ENCODE results near the gene ATXN1.

The ATXN1 gene

DNA sequence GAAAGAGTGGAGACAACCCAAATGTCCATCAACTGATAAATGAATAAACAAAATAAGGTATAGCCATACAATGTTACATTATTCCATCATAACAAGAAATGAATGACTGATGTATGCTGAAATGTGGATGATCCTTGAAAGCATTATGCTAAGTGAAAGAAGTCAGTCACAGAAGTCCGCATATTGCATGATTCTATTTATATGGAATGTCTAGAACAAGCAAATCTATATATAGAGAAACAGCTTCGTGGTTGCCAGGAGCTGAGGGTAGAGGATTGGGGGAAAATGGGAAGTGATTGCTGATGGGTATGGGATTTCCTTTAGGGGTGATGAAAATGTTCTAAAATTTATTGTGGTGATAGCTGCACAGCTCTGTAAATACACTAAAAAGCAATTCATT, 196.8 kb downstream of the ATXN1 start:
- no peak overlapping the region for H3K27ac ChIP-seq (ENCODE audit: low read length)
- no peaks in the 10 kb centered on the region for H3K27me3 ChIP-seq (ENCODE audit: low read depth, low read length)
- no peak overlapping the region for H3K4me3 ChIP-seq (ENCODE audit: low read depth in 1 of 2, low read length in 2 of 2)
- H3K36me3 ChIP-seq (ENCODE audit: control insufficient read depth in 1 of 2, insufficient read depth in 2 of 2, low read length in 2 of 2), result no peaks in the 10 kb centered on the region
- peaks cover 0 to 14% of the 10 kb centered on the region in 2 donors for H3K4me1 ChIP-seq (ENCODE audit: control insufficient read depth in 1 of 2, insufficient read depth in 2 of 2, low read length in 2 of 2)
- no peaks in the 10 kb centered on the region for H3K9me3 ChIP-seq (ENCODE audit: control insufficient read depth in 1 of 2, low read length in 2 of 2)

DNA sequence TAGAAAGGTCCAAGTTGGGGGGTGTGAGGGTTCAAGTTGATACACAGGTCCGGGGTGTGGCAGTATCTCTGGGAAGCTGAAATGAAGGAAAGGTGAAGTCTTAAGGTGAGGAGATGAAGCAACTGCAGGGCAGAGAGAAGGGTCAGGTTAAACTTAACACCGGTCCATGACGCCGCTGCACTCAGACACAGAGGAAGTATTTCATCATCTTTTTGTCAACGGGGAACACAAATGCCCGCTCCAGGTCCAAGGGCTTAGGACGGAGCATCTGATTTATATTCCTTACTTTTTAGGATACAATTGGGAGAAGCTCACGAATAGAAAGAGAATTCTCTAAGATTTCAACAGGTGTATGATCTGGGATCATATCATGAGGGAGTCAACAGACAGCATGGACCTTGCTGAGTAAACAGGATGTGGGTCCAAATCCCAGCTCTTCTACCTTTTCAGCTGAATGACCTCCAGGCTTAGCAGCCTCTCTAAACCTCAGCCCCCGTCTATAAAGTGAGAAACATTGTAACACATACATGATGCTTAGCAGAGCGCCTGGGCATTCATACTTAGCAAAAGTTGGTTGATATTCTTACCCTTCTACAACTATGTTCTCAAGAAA, 197.5 kb downstream of the ATXN1 start:
- H3K36me3 ChIP-seq (ENCODE audit: control insufficient read depth in 1 of 2, insufficient read depth in 2 of 2, low read length in 2 of 2), result no peaks in the 10 kb centered on the region
- no peaks in the 10 kb centered on the region for H3K9me3 ChIP-seq (ENCODE audit: control insufficient read depth in 1 of 2, low read length in 2 of 2)
- H3K4me1 ChIP-seq (ENCODE audit: control insufficient read depth in 1 of 2, insufficient read depth in 2 of 2, low read length in 2 of 2), result peaks cover 0 to 18% of the 10 kb centered on the region in 2 donors
- no peak overlapping the region for H3K4me3 ChIP-seq (ENCODE audit: low read depth in 1 of 2, low read length in 2 of 2)
- no peaks in the 10 kb centered on the region for H3K27me3 ChIP-seq (ENCODE audit: low read depth, low read length)
- H3K27ac ChIP-seq (ENCODE audit: low read length), result no peak overlapping the region

DNA sequence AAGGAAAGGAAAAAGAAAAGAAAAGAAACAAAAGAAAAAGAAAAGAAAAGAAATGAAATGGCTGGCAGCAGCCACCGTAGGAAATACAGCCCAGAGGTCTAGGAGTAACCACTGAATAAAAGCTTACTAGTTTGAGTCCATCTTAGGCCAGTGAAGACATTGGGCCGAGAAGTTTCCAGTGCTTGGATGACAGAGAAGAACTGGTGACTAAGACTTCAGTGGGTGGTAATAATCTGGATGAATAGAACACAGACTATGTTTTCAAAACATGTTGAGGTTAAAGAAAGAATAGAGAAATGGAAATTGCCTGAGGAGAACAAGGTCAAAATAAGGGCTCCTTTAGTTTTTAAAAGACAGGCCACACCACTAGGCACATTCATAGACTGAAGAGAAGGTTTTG, 198.8 kb downstream of the ATXN1 start:
- H3K9me3 ChIP-seq (ENCODE audit: control insufficient read depth in 1 of 2, low read length in 2 of 2), result no peaks in the 10 kb centered on the region
- H3K4me3 ChIP-seq (ENCODE audit: low read depth in 1 of 2, low read length in 2 of 2), result no peak overlapping the region
- no peak overlapping the region for H3K27ac ChIP-seq (ENCODE audit: low read length)
- H3K4me1 ChIP-seq (ENCODE audit: control insufficient read depth in 1 of 2, insufficient read depth in 2 of 2, low read length in 2 of 2), result peaks cover 0 to 14% of the 10 kb centered on the region in 2 donors
- H3K27me3 ChIP-seq (ENCODE audit: low read depth, low read length), result no peaks in the 10 kb centered on the region
- H3K36me3 ChIP-seq (ENCODE audit: control insufficient read depth in 1 of 2, insufficient read depth in 2 of 2, low read length in 2 of 2), result no peaks in the 10 kb centered on the region

- no peaks in the 10 kb centered on the region for H3K27me3 ChIP-seq (ENCODE audit: low read depth, low read length)
- no peak overlapping the region for H3K27ac ChIP-seq (ENCODE audit: low read length)
- no peaks in the 10 kb centered on the region for H3K9me3 ChIP-seq (ENCODE audit: control insufficient read depth in 1 of 2, low read length in 2 of 2)
- H3K4me3 ChIP-seq (ENCODE audit: low read depth in 1 of 2, low read length in 2 of 2), result no peak overlapping the region
- H3K36me3 ChIP-seq (ENCODE audit: control insufficient read depth in 1 of 2, insufficient read depth in 2 of 2, low read length in 2 of 2), result no peaks in the 10 kb centered on the region
- H3K4me1 ChIP-seq (ENCODE audit: control insufficient read depth in 1 of 2, insufficient read depth in 2 of 2, low read length in 2 of 2), result peaks cover 0 to 6% of the 10 kb centered on the region in 2 donors
These were observed 202.2 kb downstream of the ATXN1 start for GRCh38 chr6:16559071-16559470.

DNA sequence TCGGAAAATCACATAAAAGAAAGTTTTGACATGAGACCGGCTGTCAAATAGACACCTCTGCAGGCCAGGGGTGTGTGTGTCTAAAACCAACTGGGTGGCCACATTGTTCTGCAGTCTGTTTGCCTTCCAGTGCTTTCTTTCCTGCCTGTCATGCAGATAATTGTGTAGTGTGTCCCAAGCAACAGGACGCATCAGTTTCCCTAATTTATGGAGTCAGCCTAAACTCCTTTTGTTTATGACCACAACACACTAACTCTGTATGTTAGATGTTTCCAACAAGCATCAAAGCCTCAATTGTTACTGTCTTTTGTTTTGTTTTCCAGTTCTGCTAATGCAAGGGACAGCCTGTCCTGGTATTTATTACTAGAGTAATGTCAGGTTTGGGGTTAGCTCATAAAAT, 205.7 kb downstream of the ATXN1 start:
- no peak overlapping the region for H3K27ac ChIP-seq (ENCODE audit: low read length)
- no peaks in the 10 kb centered on the region for H3K36me3 ChIP-seq (ENCODE audit: control insufficient read depth in 1 of 2, insufficient read depth in 2 of 2, low read length in 2 of 2)
- no peaks in the 10 kb centered on the region for H3K27me3 ChIP-seq (ENCODE audit: low read depth, low read length)
- H3K4me3 ChIP-seq (ENCODE audit: low read depth in 1 of 2, low read length in 2 of 2), result no peak overlapping the region
- peaks cover 0 to 6% of the 10 kb centered on the region in 2 donors for H3K4me1 ChIP-seq (ENCODE audit: control insufficient read depth in 1 of 2, insufficient read depth in 2 of 2, low read length in 2 of 2)
- H3K9me3 ChIP-seq (ENCODE audit: control insufficient read depth in 1 of 2, low read length in 2 of 2), result no peaks in the 10 kb centered on the region

DNA sequence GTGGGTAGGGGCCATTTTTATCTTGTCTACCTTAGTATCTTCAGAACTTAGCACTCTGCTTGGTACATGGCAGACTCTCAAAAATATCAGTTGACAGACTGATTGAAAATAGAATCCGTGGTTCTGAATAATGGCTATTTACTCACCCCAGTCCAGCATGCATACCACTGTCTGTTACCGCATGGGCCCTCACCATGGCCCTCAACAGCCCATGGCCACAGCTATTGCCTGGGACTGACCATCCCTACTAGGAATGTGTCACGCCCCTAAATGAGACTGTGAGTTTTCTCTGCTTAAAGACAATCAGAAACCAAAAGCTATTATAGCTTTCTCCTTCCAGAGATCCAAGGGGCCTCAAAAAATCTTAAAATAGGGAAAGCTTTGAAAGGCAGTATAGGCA, 207.7 kb downstream of the ATXN1 start:
- Histone ChIP-seq H3K27ac (ENCODE audit: low read length) (no peak overlapping the region), H3K27me3 (ENCODE audit: low read depth, low read length) (no peaks in the 10 kb centered on the region), H3K4me1 (ENCODE audit: control insufficient read depth in 1 of 2, insufficient read depth in 2 of 2, low read length in 2 of 2) (peaks cover 0 to under 1% of the 10 kb centered on the region in 2 donors), H3K4me3 (ENCODE audit: low read depth in 1 of 2, low read length in 2 of 2) (no peak overlapping the region), H3K9me3 (ENCODE audit: control insufficient read depth in 1 of 2, low read length in 2 of 2) (no peaks in the 10 kb centered on the region), H3K36me3 (ENCODE audit: control insufficient read depth in 1 of 2, insufficient read depth in 2 of 2, low read length in 2 of 2) (no peaks in the 10 kb centered on the region)

GRCh38 chr6:16551466-16551865, 209.8 kb downstream of the ATXN1 start:
- no peaks in the 10 kb centered on the region for H3K36me3 ChIP-seq (ENCODE audit: control insufficient read depth in 1 of 2, insufficient read depth in 2 of 2, low read length in 2 of 2)
- H3K4me1 ChIP-seq (ENCODE audit: control insufficient read depth in 1 of 2, insufficient read depth in 2 of 2, low read length in 2 of 2), result no peaks in the 10 kb centered on the region
- no peak overlapping the region for H3K27ac ChIP-seq (ENCODE audit: low read length)
- no peaks in the 10 kb centered on the region for H3K9me3 ChIP-seq (ENCODE audit: control insufficient read depth in 1 of 2, low read length in 2 of 2)
- no peaks in the 10 kb centered on the region for H3K27me3 ChIP-seq (ENCODE audit: low read depth, low read length)
- H3K4me3 ChIP-seq (ENCODE audit: low read depth in 1 of 2, low read length in 2 of 2), result no peak overlapping the region

DNA sequence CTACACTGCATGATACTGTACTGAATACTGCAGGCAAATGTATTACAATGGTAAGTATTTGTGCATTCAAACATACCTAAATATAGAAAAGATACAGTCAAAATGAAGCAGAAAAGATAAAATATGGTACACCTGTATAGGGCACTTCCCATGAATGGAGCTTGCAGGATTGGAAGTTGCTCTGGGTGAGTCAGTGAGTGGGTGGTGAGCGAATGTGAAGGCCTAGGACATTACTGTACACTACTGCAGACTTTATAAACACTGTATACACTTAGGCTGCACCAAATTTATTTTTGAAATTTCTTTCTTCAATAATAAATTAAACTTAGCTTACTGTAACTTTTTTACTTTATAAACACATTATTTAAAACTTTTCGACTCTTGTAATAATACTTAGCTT, 213.1 kb downstream of the ATXN1 start:
- H3K4me1 ChIP-seq (ENCODE audit: control insufficient read depth in 1 of 2, insufficient read depth in 2 of 2, low read length in 2 of 2), result peaks cover 0 to 6% of the 10 kb centered on the region in 2 donors
- H3K9me3 ChIP-seq (ENCODE audit: control insufficient read depth in 1 of 2, low read length in 2 of 2), result no peaks in the 10 kb centered on the region
- no peak overlapping the region for H3K4me3 ChIP-seq (ENCODE audit: low read depth in 1 of 2, low read length in 2 of 2)
- no peak overlapping the region for H3K27ac ChIP-seq (ENCODE audit: low read length)
- H3K36me3 ChIP-seq (ENCODE audit: control insufficient read depth in 1 of 2, insufficient read depth in 2 of 2, low read length in 2 of 2), result no peaks in the 10 kb centered on the region
- H3K27me3 ChIP-seq (ENCODE audit: low read depth, low read length), result no peaks in the 10 kb centered on the region

GRCh38 chr6:16547587-16547986, 213.7 kb downstream of the ATXN1 start:
- H3K4me3 ChIP-seq (ENCODE audit: low read depth in 1 of 2, low read length in 2 of 2), result no peak overlapping the region
- no peaks in the 10 kb centered on the region for H3K27me3 ChIP-seq (ENCODE audit: low read depth, low read length)
- no peaks in the 10 kb centered on the region for H3K9me3 ChIP-seq (ENCODE audit: control insufficient read depth in 1 of 2, low read length in 2 of 2)
- peaks cover 0 to 6% of the 10 kb centered on the region in 2 donors for H3K4me1 ChIP-seq (ENCODE audit: control insufficient read depth in 1 of 2, insufficient read depth in 2 of 2, low read length in 2 of 2)
- no peak overlapping the region for H3K27ac ChIP-seq (ENCODE audit: low read length)
- H3K36me3 ChIP-seq (ENCODE audit: control insufficient read depth in 1 of 2, insufficient read depth in 2 of 2, low read length in 2 of 2), result no peaks in the 10 kb centered on the region

DNA sequence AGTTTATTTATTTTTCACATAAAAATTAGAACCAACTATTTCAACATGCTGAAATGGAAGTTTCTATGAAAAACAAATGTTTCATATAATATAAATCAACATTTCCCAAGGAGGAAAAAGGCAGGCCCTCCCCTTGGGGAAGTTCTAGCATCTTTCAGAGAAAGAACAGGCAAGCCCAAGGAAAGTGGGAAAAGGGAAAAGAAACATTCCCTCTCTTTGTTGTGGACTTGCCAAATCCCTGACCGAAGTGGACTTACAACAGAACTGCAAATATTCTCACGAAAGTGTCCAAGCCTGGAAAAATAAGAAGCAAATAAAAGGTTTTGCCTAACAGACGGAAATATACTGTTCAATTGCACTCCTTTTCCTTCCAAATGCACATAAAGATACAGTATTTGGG, 214.4 kb downstream of the ATXN1 start:
- no peak overlapping the region for H3K4me3 ChIP-seq (ENCODE audit: low read depth in 1 of 2, low read length in 2 of 2)
- H3K4me1 ChIP-seq (ENCODE audit: control insufficient read depth in 1 of 2, insufficient read depth in 2 of 2, low read length in 2 of 2), result peaks cover 0 to 6% of the 10 kb centered on the region in 2 donors
- no peak overlapping the region for H3K27ac ChIP-seq (ENCODE audit: low read length)
- no peaks in the 10 kb centered on the region for H3K27me3 ChIP-seq (ENCODE audit: low read depth, low read length)
- H3K9me3 ChIP-seq (ENCODE audit: control insufficient read depth in 1 of 2, low read length in 2 of 2), result no peaks in the 10 kb centered on the region
- H3K36me3 ChIP-seq (ENCODE audit: control insufficient read depth in 1 of 2, insufficient read depth in 2 of 2, low read length in 2 of 2), result no peaks in the 10 kb centered on the region

DNA sequence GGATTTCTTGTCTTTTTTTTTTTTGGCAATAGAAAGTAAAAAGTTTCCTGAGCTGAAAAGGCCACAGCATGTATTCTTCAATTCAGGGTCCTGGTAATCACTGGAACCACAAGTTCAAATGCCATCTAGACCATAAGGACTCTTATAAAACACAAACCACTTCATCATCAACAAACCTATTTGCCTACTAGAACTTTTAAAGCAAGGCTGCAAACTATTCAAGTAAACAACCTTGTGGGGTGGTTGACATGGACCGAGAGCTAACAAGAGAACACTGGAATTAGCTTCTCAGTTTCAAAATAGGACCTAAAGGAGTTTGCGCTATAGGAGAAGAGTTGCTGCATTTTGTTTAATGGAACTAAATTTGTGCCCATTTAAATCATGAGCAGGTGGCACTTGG, 215.9 kb downstream of the ATXN1 start:
- Histone ChIP-seq H3K27me3 (ENCODE audit: low read depth, low read length) (no peaks in the 10 kb centered on the region), H3K9me3 (ENCODE audit: control insufficient read depth in 1 of 2, low read length in 2 of 2) (no peaks in the 10 kb centered on the region), H3K36me3 (ENCODE audit: control insufficient read depth in 1 of 2, insufficient read depth in 2 of 2, low read length in 2 of 2) (no peaks in the 10 kb centered on the region), H3K4me1 (ENCODE audit: control insufficient read depth in 1 of 2, insufficient read depth in 2 of 2, low read length in 2 of 2) (peaks cover 0 to 6% of the 10 kb centered on the region in 2 donors), H3K27ac (ENCODE audit: low read length) (no peak overlapping the region), H3K4me3 (ENCODE audit: low read depth in 1 of 2, low read length in 2 of 2) (no peak overlapping the region)

DNA sequence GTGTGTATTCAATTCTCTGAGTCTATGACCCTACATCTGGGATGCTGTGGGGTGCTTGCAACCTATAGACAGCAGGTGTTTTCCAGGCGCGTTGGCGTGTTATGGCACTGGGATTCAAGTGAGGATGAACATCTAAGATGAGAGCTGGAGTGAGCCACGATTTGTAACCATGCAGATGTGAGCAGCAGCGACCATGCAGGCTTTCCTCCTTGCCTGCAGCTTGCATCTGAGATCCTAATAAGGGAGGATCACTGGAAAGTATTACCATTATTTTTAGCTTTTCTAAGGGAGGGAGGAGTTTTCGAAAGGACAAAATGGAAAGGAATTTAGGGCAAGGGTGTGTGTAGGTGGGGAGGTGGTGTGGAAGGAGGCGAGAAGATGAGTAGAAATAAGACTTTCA, 216.7 kb downstream of the ATXN1 start:
- Histone ChIP-seq H3K4me1 (ENCODE audit: control insufficient read depth in 1 of 2, insufficient read depth in 2 of 2, low read length in 2 of 2) (peaks cover 0 to 6% of the 10 kb centered on the region in 2 donors), H3K4me3 (ENCODE audit: low read depth in 1 of 2, low read length in 2 of 2) (no peak overlapping the region), H3K27ac (ENCODE audit: low read length) (peak overlapping the region; percentile 32), H3K36me3 (ENCODE audit: control insufficient read depth in 1 of 2, insufficient read depth in 2 of 2, low read length in 2 of 2) (no peaks in the 10 kb centered on the region), H3K27me3 (ENCODE audit: low read depth, low read length) (no peaks in the 10 kb centered on the region), H3K9me3 (ENCODE audit: control insufficient read depth in 1 of 2, low read length in 2 of 2) (no peaks in the 10 kb centered on the region)

Data from muscle layer of duodenum (tissue), 2 donors.